Chondrocyte (in vitro differentiated cells): ENCODE measurements around the gene MACROD2. TPM values are rescaled to one million over a fixed set of nuclear protein-coding genes. Genes with fewer than 3 reads are reported as not detected.

Source experiments
- DNase-seq: peaks from one replicate; pipeline ENCODE4 v3.0.0; 2021; ENCODE audit warnings: mixed read lengths, low spot score
- H3K27ac Mint-ChIP-seq: one replicate; pipeline ENCODE4 v1.8.0; 2021; ENCODE audit warnings: mild to moderate bottlenecking, moderate library complexity, mixed read lengths; ENCODE audit not compliant: unreplicated experiment
- H3K27me3 Mint-ChIP-seq: 2 replicates; pipeline ENCODE4 v1.8.0; 2021; ENCODE audit warnings: low read depth, mixed read lengths
- H3K36me3 Mint-ChIP-seq: 2 replicates; pipeline ENCODE4 v1.8.0; 2021; ENCODE audit warnings: low read depth, mixed read lengths
- H3K4me1 Mint-ChIP-seq: 2 replicates; pipeline ENCODE4 v1.8.0; 2021; ENCODE audit warnings: low read depth, mild to moderate bottlenecking, mixed read lengths
- H3K4me3 Mint-ChIP-seq: one replicate; pipeline ENCODE4 v1.8.0; 2021; ENCODE audit warnings: mild to moderate bottlenecking, moderate library complexity, mixed read lengths; ENCODE audit not compliant: unreplicated experiment
- H3K9me3 Mint-ChIP-seq: 2 replicates; pipeline ENCODE4 v1.8.0; 2021; ENCODE audit warnings: low read depth, mixed read lengths
- total RNA-seq: library from RNA; stranded (reverse); gene quantifications from 3 replicates; pipeline ENCODE4 v1.2.1, GENCODE V29; 2021
- TF ChIP-seq, protein P1 (sequence below): fragments of 200-600 bp; sonication (generic); IDR thresholded peaks from 2 replicates; pipeline ENCODE4 v1.5.0; 2021; ENCODE audit warnings: antibody characterized with exemption, mild to moderate bottlenecking, moderate library complexity

The MACROD2 gene
- total RNA-seq, 1 donor from 2014 or later: 3.2 TPM

GRCh38 chr20:15836634-15837033 lies 1841.3 kb downstream of the MACROD2 start:
- no peak overlapping the region for H3K27ac Mint-ChIP-seq
- no peaks in the 10 kb centered on the region for H3K4me1 Mint-ChIP-seq
- TF ChIP-seq, protein P1, sequence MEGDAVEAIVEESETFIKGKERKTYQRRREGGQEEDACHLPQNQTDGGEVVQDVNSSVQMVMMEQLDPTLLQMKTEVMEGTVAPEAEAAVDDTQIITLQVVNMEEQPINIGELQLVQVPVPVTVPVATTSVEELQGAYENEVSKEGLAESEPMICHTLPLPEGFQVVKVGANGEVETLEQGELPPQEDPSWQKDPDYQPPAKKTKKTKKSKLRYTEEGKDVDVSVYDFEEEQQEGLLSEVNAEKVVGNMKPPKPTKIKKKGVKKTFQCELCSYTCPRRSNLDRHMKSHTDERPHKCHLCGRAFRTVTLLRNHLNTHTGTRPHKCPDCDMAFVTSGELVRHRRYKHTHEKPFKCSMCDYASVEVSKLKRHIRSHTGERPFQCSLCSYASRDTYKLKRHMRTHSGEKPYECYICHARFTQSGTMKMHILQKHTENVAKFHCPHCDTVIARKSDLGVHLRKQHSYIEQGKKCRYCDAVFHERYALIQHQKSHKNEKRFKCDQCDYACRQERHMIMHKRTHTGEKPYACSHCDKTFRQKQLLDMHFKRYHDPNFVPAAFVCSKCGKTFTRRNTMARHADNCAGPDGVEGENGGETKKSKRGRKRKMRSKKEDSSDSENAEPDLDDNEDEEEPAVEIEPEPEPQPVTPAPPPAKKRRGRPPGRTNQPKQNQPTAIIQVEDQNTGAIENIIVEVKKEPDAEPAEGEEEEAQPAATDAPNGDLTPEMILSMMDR: no peak
- H3K36me3 Mint-ChIP-seq: no peaks in the 10 kb centered on the region
- peaks cover 8% of the 10 kb centered on the region for H3K9me3 Mint-ChIP-seq
- no peak for DNase-seq
- H3K27me3 Mint-ChIP-seq: peaks cover 1% of the 10 kb centered on the region
- H3K4me3 Mint-ChIP-seq: no peak overlapping the region

DNA sequence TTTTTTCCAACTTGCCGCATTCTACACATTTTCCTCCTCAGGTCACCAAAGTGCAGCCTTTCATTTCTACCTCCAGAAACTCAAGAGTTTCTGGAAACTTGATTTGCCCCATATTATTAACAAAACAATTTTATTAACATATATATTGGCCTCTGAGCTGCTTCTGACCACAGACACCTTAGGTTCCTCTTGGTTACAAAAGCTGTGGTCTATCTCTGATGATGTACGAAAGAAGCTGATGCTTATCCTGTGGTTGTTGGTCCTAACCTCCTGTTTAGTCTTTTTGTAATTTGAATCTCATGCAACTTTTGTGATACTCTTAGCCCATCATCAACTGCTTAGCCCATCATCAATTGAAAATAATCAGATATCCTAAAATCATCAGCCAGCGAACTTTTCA lies 1842.2 kb downstream of the MACROD2 start:
- Mint-ChIP-seq H3K27ac (no peak overlapping the region), H3K4me1 (no peaks in the 10 kb centered on the region), H3K9me3 (peaks cover 10% of the 10 kb centered on the region), H3K36me3 (no peaks in the 10 kb centered on the region), H3K27me3 (peaks cover 1% of the 10 kb centered on the region), H3K4me3 (no peak overlapping the region)
- TF ChIP-seq, protein P1: no peak
- no peak for DNase-seq

DNA sequence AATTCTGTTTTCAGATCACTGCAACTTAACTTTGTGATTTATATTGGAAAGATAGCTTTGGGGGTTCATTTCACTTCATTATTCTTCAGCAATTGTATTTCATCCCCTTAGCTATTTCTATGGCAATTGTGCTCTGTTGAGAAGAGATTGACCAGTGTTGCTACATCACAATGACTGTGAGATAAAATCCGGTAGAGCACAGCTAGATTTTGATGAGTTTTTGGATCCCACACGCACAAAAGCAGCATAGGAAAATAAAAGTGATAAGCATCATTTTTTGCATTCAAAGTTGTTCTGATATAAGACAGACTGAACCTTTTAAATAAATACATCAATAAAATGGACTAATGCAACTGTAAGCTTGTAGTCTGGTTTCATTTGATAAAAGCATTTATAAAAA lies 1843.2 kb downstream of the MACROD2 start:
- TF ChIP-seq, protein P1: no peak
- Mint-ChIP-seq H3K4me1 (no peaks in the 10 kb centered on the region), H3K9me3 (peaks cover 10% of the 10 kb centered on the region), H3K36me3 (no peaks in the 10 kb centered on the region), H3K27ac (no peak overlapping the region), H3K27me3 (peaks cover 1% of the 10 kb centered on the region), H3K4me3 (no peak overlapping the region)
- DNase-seq: no peak

DNA sequence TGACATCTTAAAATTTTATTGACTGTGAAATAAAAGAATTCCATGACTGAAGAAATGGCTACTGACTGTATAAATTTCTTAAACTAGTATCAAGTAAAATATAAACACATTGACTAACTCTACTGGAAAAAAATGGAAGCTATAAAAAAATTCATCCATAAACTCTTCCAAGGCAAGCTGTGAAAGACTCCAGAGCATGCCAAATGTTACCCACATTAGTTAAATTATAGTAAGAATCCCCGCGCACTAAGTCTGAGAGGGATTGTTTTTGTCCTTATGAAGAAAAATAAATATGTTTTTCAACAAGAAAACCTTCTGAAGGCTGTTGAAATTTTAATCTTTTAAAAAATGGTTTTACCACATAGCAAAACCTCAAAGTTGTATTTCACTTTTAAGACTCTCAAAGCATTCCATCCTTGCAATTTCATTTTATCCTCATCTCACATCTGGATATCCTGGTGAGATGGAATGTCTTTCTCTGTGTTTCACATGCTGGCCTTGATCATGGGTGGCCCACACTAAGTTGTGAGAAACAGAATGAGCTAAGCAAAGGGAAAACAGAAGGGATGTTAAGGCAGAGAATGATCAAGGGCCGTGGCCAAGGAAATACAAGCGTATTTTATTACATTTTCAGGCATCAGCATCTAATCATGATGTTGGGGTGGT lies 1845.5 kb downstream of the MACROD2 start:
- peaks cover 16% of the 10 kb centered on the region for H3K9me3 Mint-ChIP-seq
- no peak overlapping the region for H3K4me3 Mint-ChIP-seq
- TF ChIP-seq, protein P1: no peak
- H3K4me1 Mint-ChIP-seq: no peaks in the 10 kb centered on the region
- no peak overlapping the region for H3K27ac Mint-ChIP-seq
- no peak for DNase-seq
- no peaks in the 10 kb centered on the region for H3K36me3 Mint-ChIP-seq
- H3K27me3 Mint-ChIP-seq: peaks cover 1% of the 10 kb centered on the region

DNA sequence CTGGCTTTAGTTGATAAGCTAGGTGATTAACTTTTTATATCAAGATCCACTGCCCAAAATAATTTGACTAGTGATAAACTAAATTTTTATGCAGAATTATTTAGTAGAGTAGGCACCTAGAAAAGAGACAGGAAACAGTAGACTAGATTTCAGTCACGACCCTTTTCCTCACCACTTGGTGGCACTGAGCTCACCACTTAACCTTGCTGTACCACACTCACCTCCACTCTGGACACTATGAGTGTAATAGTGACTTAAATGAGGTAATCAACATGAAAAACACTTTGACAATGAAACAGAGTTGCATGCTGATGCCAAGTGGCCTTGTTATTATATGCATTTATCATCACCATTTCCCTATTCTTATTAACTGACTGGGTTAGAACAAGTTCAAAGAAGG lies 1847.6 kb downstream of the MACROD2 start:
- no peak for DNase-seq
- no peaks in the 10 kb centered on the region for H3K36me3 Mint-ChIP-seq
- H3K27me3 Mint-ChIP-seq: no peaks in the 10 kb centered on the region
- no peaks in the 10 kb centered on the region for H3K4me1 Mint-ChIP-seq
- TF ChIP-seq, protein P1: peak; percentile 7
- H3K4me3 Mint-ChIP-seq: no peak overlapping the region
- no peak overlapping the region for H3K27ac Mint-ChIP-seq
- H3K9me3 Mint-ChIP-seq: peaks cover 18% of the 10 kb centered on the region
